Activated CD4-positive, alpha-beta T cell treated with anti-CD3 and anti-CD28 coated beads, Interleukin-2, amount 50 U/mL, for 24 hours (primary cell): ENCODE results near the gene SH3PXD2B.

Source experiments
- DNase-seq, 2 donors: peaks; one replicate each; pipeline ENCODE4 v3.0.0-alpha.2; 2020; ENCODE audit warnings: low read depth in 1 of 2, low spot score in 1 of 2

Gene SH3PXD2B

GRCh38 chr5:172437445-172438318, 16.6 kb downstream of the SH3PXD2B start:
- DNase-seq, result no peak

GRCh38 chr5:172436879-172437369, 17.4 kb downstream of the SH3PXD2B start:
- no peak for DNase-seq

- no peak for DNase-seq
Observed at GRCh38 chr5:172436078-172436878, 18.0 kb downstream of the SH3PXD2B start.

- DNase-seq, result no peak
Observed at GRCh38 chr5:172435362-172436077, 18.8 kb downstream of the SH3PXD2B start.

- DNase-seq, result no peak
Observed at GRCh38 chr5:172434251-172434650, 20.1 kb downstream of the SH3PXD2B start.

GRCh38 chr5:172433513-172433912, 20.8 kb downstream of the SH3PXD2B start:
- no peak for DNase-seq

GRCh38 chr5:172433071-172433470, 21.3 kb downstream of the SH3PXD2B start:
- DNase-seq, result no peak

GRCh38 chr5:172430354-172430753, 24.0 kb downstream of the SH3PXD2B start:
- no peak for DNase-seq

- no peak for DNase-seq
Observed at GRCh38 chr5:172429201-172429940, 25.0 kb downstream of the SH3PXD2B start.

GRCh38 chr5:172428224-172429166, 25.8 kb downstream of the SH3PXD2B start:
- no peak for DNase-seq

- DNase-seq, result no peak
Observed at GRCh38 chr5:172427202-172427601, 27.1 kb downstream of the SH3PXD2B start.

- DNase-seq, result no peak
Observed at GRCh38 chr5:172426086-172426485, 28.2 kb downstream of the SH3PXD2B start.

- DNase-seq, result no peak
Observed at GRCh38 chr5:172425402-172425801, 28.9 kb downstream of the SH3PXD2B start.

- DNase-seq, result no peak
Observed at GRCh38 chr5:172424808-172425207, 29.5 kb downstream of the SH3PXD2B start.

- DNase-seq, result no peak
Observed at GRCh38 chr5:172424111-172424490, 30.2 kb downstream of the SH3PXD2B start.

GRCh38 chr5:172423379-172424110, 30.8 kb downstream of the SH3PXD2B start:
- no peak for DNase-seq

GRCh38 chr5:172422255-172422654, 32.1 kb downstream of the SH3PXD2B start:
- no peak for DNase-seq

GRCh38 chr5:172421020-172421419, 33.3 kb downstream of the SH3PXD2B start:
- DNase-seq, result no peak
